Tibial nerve (tissue), 4 donors: ENCODE results near the gene ZNF500. TPM values are rescaled to one million over a fixed set of nuclear protein-coding genes. Genes with fewer than 3 reads are reported as not detected.

Source experiments
- DNase-seq, 2 donors: peaks; one replicate each; pipeline ENCODE4 v3.0.0-alpha.2; 2019; ENCODE audit warnings: low spot score in 2 of 2
- H3K27ac ChIP-seq, 4 donors: fragments of 200-600 bp; sonication (generic) in 3 of 4; one replicate each; pipeline ENCODE4 v1.5.1; 2017 to 2019; ENCODE audit warnings: mild to moderate bottlenecking in 1 of 4
- H3K27me3 ChIP-seq, 2 donors: fragments of 200-600 bp; sonication (generic) in 1 of 2; one replicate each; pipeline versions ENCODE4 v1.5.1 to v1.6.0; 2017 to 2019
- H3K36me3 ChIP-seq, 3 donors: fragments of 200-600 bp; sonication (generic); one replicate each; pipeline ENCODE4 v1.5.1; 2018 to 2019
- H3K4me1 ChIP-seq, 4 donors: fragments of 200-600 bp; sonication (generic) in 3 of 4; one replicate each; pipeline ENCODE4 v1.5.1; 2017 to 2019
- H3K4me3 ChIP-seq, 4 donors: fragments of 200-600 bp; sonication (generic) in 3 of 4; one replicate each; pipeline ENCODE4 v1.5.1; 2017 to 2019; ENCODE audit warnings: mild to moderate bottlenecking in 1 of 4, moderate library complexity in 1 of 4
- H3K9me3 ChIP-seq, 4 donors: fragments of 200-600 bp; sonication (generic) in 3 of 4; one replicate each; pipeline ENCODE4 v1.5.1; 2017 to 2019
- EP300 ChIP-seq, 2 donors: sonication (generic); formaldehyde crosslinking; IDR thresholded peaks; one replicate each; pipeline ENCODE4 v1.6.1; 2017; ENCODE audit warnings: antibody characterized with exemption in 2 of 2, mild to moderate bottlenecking in 1 of 2
- POLR2A ChIP-seq, 2 donors: fragments of 450-650 bp; IDR thresholded peaks; one replicate each; pipeline ENCODE4 v1.6.1; 2017; ENCODE audit warnings: antibody characterized with exemption in 2 of 2, mild to moderate bottlenecking in 2 of 2, moderate library complexity in 2 of 2
- WGBS, 2 donors: methylation state at CpG; one replicate each; pipeline ENCODE4 v1.1.5; 2018; 5-methylcytosine and 5-hydroxymethylcytosine counted together
- total RNA-seq, 4 donors: library from RNA; depleted of rRNA; stranded (reverse); fragments of >200 nt; gene quantifications; one replicate each; pipeline ENCODE4 v1.1.0, GENCODE V29; 2016
- TF ChIP-seq, protein P1 (sequence below), 5 experiments: fragments of 200-600 bp in 3 of 5; fragments of 450-650 bp in 2 of 5; sonication (generic) in 3 of 5; IDR thresholded peaks; one replicate each; pipeline ENCODE4 v1.5.1; 2016 to 2019; ENCODE audit warnings: antibody characterized with exemption in 5 of 5, mild to moderate bottlenecking in 3 of 5, moderate library complexity in 2 of 5

Gene ZNF500
- total RNA-seq, 4 donors from 2014 or later = 20.3 to 43.2 (median 34.4) TPM

DNA sequence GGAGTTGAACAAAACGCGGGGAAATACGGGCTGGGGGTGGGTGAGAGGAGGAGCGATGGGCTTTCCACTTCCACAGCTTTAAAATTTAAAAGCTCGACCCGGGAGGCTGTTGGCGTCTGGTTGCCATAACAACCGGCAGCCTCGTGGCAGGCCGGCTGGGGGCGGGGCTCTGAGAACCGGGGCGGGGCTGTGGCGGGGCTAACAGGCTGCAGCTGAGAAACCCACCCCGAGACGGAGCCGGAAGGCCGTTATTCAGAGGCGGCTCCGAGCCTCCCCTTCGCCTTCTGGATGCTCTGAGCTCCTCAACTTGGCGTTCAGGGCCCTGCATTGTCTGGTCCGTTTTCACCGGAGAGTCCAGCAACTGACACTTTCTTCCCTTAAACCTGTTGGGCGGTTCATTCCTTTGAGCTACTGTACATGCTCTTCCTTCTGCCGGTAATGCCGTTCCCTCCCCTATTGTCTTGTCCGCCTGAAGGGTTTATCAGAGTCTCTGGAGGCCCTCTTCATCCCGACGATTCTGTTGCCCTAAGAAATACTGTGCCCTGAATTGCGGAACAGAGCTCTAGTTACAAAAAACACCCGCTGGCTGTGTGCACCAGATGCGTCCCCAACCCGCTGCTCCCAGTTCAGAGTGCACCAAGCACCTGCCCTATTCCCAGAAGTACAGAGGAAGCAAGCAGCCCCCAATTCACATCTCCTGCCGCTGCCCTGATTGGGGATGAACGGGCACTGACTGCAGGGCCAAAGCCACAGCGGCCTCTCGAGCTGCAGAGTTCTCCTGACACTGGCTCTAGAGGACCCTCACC is 32.0 kb downstream of the ZNF500 start:
- TF ChIP-seq EP300 (IDR thresholded peaks at IDR 0.05) = no peak
- TF ChIP-seq, protein P1, sequence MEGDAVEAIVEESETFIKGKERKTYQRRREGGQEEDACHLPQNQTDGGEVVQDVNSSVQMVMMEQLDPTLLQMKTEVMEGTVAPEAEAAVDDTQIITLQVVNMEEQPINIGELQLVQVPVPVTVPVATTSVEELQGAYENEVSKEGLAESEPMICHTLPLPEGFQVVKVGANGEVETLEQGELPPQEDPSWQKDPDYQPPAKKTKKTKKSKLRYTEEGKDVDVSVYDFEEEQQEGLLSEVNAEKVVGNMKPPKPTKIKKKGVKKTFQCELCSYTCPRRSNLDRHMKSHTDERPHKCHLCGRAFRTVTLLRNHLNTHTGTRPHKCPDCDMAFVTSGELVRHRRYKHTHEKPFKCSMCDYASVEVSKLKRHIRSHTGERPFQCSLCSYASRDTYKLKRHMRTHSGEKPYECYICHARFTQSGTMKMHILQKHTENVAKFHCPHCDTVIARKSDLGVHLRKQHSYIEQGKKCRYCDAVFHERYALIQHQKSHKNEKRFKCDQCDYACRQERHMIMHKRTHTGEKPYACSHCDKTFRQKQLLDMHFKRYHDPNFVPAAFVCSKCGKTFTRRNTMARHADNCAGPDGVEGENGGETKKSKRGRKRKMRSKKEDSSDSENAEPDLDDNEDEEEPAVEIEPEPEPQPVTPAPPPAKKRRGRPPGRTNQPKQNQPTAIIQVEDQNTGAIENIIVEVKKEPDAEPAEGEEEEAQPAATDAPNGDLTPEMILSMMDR (IDR thresholded peaks at IDR 0.05) = peak in 1 of 5 experiments; percentile 2
- no peak for TF ChIP-seq POLR2A (IDR thresholded peaks at IDR 0.05)
- H3K36me3 ChIP-seq = peaks cover 0 to 15% (median 0%) of the 10 kb centered on the region in 3 donors
- 1 to 7% methylated on average over 33 to 38 of the region's 38 CpGs for WGBS, 2 donors
- H3K27ac ChIP-seq = peak overlapping the region in 3 of 4 donors; percentile 71 to 94 (median 85)
- peak overlapping the region; percentile 81 to 99 (median 93) for H3K4me3 ChIP-seq
- DNase-seq = peak; percentile 79 to 88
- no peaks in the 10 kb centered on the region for H3K27me3 ChIP-seq
- H3K4me1 ChIP-seq = peaks cover 0 to 18% (median 7%) of the 10 kb centered on the region in 4 donors
- no peaks in the 10 kb centered on the region for H3K9me3 ChIP-seq

DNA sequence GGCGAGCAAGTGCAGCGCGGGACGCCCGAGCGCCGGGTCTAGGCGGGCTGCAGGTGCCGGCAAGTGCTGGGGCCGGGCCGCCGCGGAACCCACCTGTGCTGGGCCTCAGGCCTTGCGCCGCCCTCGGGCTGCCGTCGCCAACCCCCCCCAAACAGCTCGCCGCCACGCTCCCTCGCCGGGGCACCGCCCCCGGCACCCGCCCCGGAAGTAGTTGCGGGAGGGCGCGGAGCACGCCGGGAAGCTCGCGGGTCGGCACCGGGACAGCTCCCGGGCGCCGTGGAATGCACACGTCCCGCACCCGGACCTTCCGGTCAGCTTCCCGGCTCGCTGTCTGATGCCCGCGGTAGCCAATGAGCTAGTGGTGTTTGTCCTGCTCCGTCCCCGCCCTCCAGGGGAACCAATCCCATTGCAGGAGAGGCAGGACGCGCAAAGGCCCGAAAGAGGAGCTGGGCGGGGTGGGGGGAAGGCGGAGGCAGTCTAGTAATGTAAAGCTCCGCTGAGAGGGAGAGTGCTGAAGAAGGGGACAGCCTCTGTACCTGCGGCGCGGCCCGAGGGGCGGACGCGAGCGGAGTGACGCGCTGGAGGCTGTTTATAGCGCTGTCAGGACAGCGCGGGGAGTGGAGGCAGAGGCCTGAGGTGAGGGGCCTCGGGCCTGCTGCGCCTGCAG is 32.8 kb downstream of the ZNF500 start, which contains the start of the genes ANKS3 and DNAAF8:
TSS of gene ANKS3 (minus strand) at position 209 of the 667 bp plus-strand sequence. CDS start 4,122 bp downstream, outside the sequence.
TSS of gene DNAAF8 (plus strand) at position 475 of the 667 bp plus-strand sequence. CDS start 1,978 bp downstream, outside the sequence.
- H3K36me3 ChIP-seq = peaks cover 0 to 23% (median 0%) of the 10 kb centered on the region in 3 donors
- H3K27me3 ChIP-seq = no peaks in the 10 kb centered on the region
- peak within 1 kb of the TSS in 3 of 4 donors; percentile 71 to 94 (median 85) for H3K27ac ChIP-seq
- 0% methylated on average over 39 to 56 of the region's 70 CpGs for WGBS, 2 donors
- TF ChIP-seq POLR2A (IDR thresholded peaks at IDR 0.05) = peak; percentile 33 to 45
- TF ChIP-seq, protein P1 (IDR thresholded peaks at IDR 0.05) = peak in 1 of 5 experiments; percentile 14
- peak; percentile 79 to 83 for TF ChIP-seq EP300 (IDR thresholded peaks at IDR 0.05)
- peak; percentile 89 to 93 for DNase-seq
- H3K9me3 ChIP-seq = no peaks in the 10 kb centered on the region
- peaks cover 0 to 18% (median 7%) of the 10 kb centered on the region in 4 donors for H3K4me1 ChIP-seq
- peak within 1 kb of the TSS; percentile 81 to 99 (median 93) for H3K4me3 ChIP-seq

DNA sequence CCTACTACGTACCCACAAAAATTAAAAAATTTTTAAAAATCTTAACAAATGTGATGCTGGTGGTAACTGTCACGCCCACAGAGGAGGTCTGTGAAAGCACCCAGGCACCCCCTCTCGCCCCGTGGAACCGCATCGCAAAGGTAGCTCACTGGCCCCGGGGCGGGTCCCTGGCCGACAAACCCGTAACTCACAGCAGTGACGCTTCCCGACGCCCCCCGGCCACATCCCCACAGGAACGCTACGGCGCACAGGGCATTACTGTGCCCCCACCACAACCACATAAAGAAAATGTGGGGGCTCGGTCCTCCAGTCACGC is 33.3 kb downstream of the ZNF500 start:
- no peaks in the 10 kb centered on the region for H3K27me3 ChIP-seq
- DNase-seq = no peak
- TF ChIP-seq POLR2A (IDR thresholded peaks at IDR 0.05) = no peak
- TF ChIP-seq EP300 (IDR thresholded peaks at IDR 0.05) = no peak
- TF ChIP-seq, protein P1 (IDR thresholded peaks at IDR 0.05) = no peak
- H3K4me1 ChIP-seq = peaks cover 0 to 18% (median 7%) of the 10 kb centered on the region in 4 donors
- peak overlapping the region; percentile 81 to 99 (median 93) for H3K4me3 ChIP-seq
- peaks cover 0 to 28% (median 0%) of the 10 kb centered on the region in 3 donors for H3K36me3 ChIP-seq
- H3K27ac ChIP-seq = peak overlapping the region in 3 of 4 donors; percentile 63 to 85 (median 71)
- H3K9me3 ChIP-seq = no peaks in the 10 kb centered on the region
- 0 to 2% methylated on average over 16 to 19 of the region's 19 CpGs for WGBS, 2 donors

DNA sequence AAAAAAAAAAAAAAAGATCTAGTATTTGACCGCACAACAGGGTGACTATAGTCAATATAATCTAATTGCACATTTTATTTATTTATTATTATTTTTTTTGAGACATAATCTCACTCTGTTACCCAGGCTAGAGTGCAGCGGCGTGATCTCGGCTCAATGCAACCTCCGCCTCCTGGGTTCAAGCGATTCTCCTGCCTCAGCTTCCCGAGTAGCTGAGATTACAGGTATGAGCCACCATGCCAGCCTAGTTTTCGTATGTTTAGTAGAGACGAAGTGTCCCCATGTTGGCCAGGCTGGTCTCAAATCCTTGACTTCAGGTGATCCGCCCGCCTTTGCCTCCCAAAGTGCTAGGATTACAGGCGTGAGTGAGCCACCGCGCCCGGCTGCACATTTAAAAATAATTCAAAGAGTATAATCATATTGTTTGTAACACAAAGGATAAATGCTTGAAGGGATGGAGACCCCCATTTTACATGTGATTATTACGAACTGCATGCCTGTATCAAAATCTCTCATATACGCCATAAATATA is 33.7 kb downstream of the ZNF500 start:
- no peaks in the 10 kb centered on the region for H3K27me3 ChIP-seq
- WGBS, 2 donors = 29% methylated on average over 17 of the region's 17 CpGs
- H3K36me3 ChIP-seq = peaks cover 0 to 32% (median 0%) of the 10 kb centered on the region in 3 donors
- no peak for DNase-seq
- H3K9me3 ChIP-seq = no peaks in the 10 kb centered on the region
- no peak for TF ChIP-seq EP300 (IDR thresholded peaks at IDR 0.05)
- TF ChIP-seq, protein P1 (IDR thresholded peaks at IDR 0.05) = no peak
- no peak for TF ChIP-seq POLR2A (IDR thresholded peaks at IDR 0.05)
- H3K4me1 ChIP-seq = peaks cover 0 to 18% (median 7%) of the 10 kb centered on the region in 4 donors
- H3K4me3 ChIP-seq = peak overlapping the region; percentile 81 to 99 (median 93)
- H3K27ac ChIP-seq = peak overlapping the region in 2 of 4 donors; percentile 71 to 85
